GM21526 (cell line): ENCODE measurements around the gene TMTC2.

Source experiments
- ATAC-seq: cut with Tn5 transposase; IDR thresholded peaks from one replicate; pipeline ENCODE4 v1.9.1; 2021; ENCODE audit warnings: moderate library complexity; ENCODE audit not compliant: unreplicated experiment, low FRiP score

The TMTC2 gene

DNA sequence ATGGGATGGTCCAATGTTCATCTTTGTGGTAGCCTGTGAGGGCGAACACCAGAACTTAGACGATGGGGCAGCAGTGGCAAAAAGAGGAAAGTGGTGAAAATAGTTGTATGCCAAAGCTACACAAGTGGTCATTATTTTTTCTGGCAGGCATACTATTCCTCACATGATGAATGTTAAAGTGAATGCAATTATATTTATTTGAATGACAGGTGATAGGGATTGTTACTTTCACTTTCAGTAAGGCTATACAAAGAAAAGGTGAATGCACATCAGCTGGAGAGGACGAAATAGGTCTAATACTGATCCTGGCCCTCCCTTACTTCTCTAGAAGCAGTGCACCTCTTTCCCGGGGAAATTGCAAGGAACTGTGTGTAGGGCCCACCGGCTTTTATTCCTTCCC lies 470.1 kb downstream of the TMTC2 start:
- no peak for ATAC-seq

DNA sequence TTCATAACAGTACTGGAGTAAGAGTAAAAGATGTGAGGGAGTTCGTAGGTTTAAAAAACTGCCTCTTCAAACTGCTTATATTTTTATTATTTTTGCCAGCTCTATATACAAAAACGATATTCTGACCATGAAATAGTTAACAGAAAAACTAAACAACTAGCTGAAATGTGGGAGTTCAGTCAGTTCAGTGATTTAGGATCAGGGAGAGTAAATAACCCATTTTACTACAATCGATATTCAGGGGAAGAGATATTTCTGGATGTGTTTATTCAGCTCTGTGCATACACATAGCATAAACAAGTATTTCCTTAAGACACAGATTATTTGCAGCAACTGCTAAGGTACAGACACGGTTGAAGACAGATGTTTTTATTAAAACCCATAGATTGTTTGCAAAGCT lies 470.9 kb downstream of the TMTC2 start:
- ATAC-seq: no peak

GRCh38 chr12:83158613-83159207 lies 472.0 kb downstream of the TMTC2 start:
- peak; percentile 47 for ATAC-seq

DNA sequence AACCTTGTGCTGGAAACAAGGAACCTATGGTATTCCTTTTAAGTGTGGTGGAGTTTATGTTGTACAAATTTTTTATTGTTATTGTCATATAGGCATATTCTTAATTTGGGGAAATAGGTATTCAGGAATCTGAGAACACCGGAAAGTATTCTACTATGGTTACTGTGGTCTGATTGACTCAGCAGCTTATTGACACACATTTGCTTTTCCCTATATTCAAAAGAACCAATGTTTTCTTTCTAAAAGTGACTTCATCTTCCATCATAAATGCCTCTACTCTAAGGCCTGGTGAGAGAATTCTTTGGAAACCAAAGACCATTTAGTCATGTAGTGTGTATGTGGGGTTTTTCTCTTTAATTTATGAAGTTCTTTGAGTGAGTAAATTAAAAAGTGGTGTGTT lies 474.8 kb downstream of the TMTC2 start:
- ATAC-seq: no peak

DNA sequence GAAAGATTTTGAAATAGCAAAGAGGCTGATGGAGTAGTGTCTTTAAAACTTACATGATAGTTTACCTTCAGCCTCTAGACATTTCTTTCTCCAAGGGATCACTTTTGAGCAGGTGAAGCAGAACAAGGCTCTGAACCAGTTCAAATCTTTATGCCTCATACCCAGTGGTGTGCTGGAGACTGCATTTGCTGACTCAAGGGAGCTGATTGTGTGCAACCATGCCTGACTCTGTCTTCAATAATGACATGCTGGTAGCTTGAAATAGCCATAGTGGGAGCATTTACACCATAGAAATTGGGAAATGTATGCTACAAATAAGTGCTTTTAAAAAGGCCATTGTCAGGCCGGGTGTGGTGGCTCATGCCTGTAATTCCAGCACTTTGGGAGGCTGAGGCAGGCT lies 482.0 kb downstream of the TMTC2 start:
- ATAC-seq: no peak

DNA sequence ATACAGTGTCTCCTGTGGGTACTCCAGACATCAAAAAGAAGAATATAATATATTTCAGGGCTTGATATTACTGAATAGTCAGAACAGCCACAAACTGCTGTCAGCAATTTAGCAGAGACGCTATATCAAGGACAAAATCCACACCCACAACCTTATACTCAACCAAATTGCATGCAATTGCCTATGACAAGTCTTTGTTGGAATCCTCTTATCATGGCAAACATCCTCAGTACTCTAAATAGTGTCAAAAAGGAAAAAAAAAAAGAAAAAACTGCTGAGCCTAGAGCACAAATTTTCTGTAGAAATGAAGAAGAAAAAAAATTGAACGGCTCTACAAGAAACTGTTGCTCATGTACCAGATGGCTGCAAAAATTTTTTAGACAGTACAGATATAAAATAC lies 485.7 kb downstream of the TMTC2 start:
- ATAC-seq: no peak

DNA sequence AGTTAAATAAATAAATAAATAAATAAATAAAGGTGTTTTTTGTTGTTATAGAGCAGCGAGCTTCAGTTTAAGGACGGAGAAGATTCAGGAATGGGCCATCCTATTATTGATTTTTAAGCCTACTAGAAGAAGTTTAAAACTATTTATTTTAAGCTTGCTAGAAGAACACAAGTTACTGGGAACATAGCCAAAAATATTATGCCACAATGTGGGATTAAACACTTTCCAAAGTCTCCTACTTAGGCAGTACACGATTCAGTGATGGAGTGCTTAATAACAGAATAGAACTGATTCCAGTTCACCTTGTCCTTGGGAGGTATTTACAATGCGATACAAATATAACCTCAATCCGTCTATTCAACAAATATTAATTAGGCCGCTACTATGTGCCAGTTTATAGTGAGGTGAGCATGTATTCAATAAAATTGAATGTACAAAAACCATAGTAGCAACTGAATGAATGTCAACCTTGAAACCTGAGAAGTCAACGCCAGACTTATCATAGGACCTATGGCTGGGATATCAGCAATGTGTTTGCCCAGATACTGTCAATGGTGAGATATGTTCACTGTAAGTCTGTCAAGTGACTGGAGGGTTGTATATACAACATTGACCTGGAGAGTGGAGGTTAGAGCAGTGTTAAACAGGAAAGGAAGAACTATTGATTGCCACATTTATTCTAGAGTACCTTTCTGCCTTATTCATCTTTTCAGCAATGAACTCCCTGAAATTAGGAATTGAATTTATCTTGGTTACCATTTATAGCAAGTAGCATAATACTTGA lies 486.4 kb downstream of the TMTC2 start:
- ATAC-seq: no peak

- no peak for ATAC-seq
These were observed 493.3 kb downstream of the TMTC2 start for GRCh38 chr12:83179999-83180398.

- no peak for ATAC-seq
These were observed 494.4 kb downstream of the TMTC2 start for GRCh38 chr12:83181074-83181473.

- ATAC-seq: no peak
These were observed 496.4 kb downstream of the TMTC2 start for GRCh38 chr12:83183132-83183531.
